ENCODE results near the gene RIPK3. TPM values are rescaled to one million over a fixed set of nuclear protein-coding genes. Genes with fewer than 3 reads are reported as not detected.

The RIPK3 gene
- total and polyA plus RNA-seq, 2 of the 8 experiments (the other 6 are each of a cell fraction or from before 2014, with no cell fraction given): 0.24 to 0.39 TPM

DNA sequence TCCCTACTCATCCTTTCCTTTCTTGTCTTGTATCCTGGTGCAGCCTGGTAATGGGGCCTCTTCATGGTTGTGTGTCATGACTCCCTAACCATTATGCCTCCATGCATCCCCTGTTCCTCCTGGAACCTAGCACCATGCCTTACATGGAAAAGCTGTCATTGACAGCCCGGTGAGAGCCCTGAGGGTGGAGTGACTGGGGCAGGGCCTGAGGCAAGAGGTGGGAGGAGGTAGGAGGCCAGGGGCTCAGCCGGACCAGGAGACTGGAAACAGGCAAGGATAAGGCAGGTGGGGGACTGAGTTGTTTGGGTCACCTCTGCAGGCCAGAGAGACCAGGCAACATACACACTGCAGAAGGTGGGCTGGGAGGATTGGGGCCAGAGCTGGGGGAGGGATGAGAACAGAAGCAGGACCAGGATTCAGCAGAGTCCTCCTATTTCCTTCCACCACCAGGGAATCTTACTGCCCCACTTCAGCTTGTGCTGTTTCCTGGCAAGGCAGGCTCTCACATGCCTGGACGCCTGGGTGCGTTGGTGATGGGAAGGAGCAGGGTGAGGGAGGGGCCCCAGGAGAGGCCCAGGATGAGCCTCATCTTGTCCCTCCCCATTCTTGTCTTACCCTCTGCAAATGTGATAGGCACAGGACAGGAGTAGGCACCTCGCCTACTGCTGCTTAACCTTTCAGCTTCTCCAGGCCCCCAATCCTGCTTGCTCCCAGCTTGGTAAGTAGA lies 30.1 kb downstream of the RIPK3 start, which contains the start of gene LTB4R2:
LTB4R2 (plus strand) TSS at position 603 of the 727 bp plus-strand sequence. CDS start 525 bp downstream, outside the sequence.
- DNase-seq (ENCODE audit: low read depth in 1 of 2, low spot score in 2 of 2) (no peak), FAIRE-seq (no peak)
- WGBS, 2 experiments (ENCODE audit: extremely low coverage in 1 of 2, insufficient coverage in 1 of 2, insufficient read length in 1 of 2, insufficient replicate concordance in 2 of 2, low coverage in 1 of 2, low lambda C conversion rate in 2 of 2, missing lambda C conversion rate in 1 of 2): 87% methylated on average over 5 of the region's 5 CpGs; no CpG with 5 or more reads in 1 of the 2 experiments
- H3K79me1 ChIP-seq (ENCODE audit: low read depth, low read length): no peaks in the 10 kb centered on the region
- no peak within 1 kb of the TSS for H2AK5ac ChIP-seq (ENCODE audit: low read depth, low read length)
- H2BK20ac ChIP-seq (ENCODE audit: low read length): no peak within 1 kb of the TSS
- no peak within 1 kb of the TSS for H4K8ac ChIP-seq (ENCODE audit: extremely low read depth, insufficient read depth, low read length)
- no peak within 1 kb of the TSS for H3K27ac ChIP-seq (ENCODE audit: low read depth, low read length)
- H3K4me3 ChIP-seq (ENCODE audit: extremely low read depth in 1 of 4, insufficient read depth in 2 of 4, low read depth in 3 of 4, low read length in 4 of 4): no peak within 1 kb of the TSS
- H2BK120ac ChIP-seq (replicated peaks; ENCODE audit: low read depth, low read length): no peak within 1 kb of the TSS
- H3K23me2 ChIP-seq (ENCODE audit: low read depth, low read length): peaks cover 1% of the 10 kb centered on the region; the same call in 1 of the 2 replicates
- H3K4me2 ChIP-seq (ENCODE audit: insufficient read depth in 1 of 2, low read depth in 2 of 2, low read length in 2 of 2): no peak within 1 kb of the TSS
- H2BK5ac ChIP-seq (ENCODE audit: low read depth, low read length): no peak within 1 kb of the TSS
- no peaks in the 10 kb centered on the region for H3K4me1 ChIP-seq (replicated peaks in 1 of 4; ENCODE audit: control insufficient read depth in 3 of 4, insufficient read depth in 4 of 4, low read length in 3 of 4)
- no peaks in the 10 kb centered on the region for H3K79me2 ChIP-seq (ENCODE audit: control insufficient read depth in 1 of 2, insufficient read depth in 2 of 2, low read length in 2 of 2)
- H4K91ac ChIP-seq (replicated peaks; ENCODE audit: insufficient read length, low read length): no peak within 1 kb of the TSS
- no peak within 1 kb of the TSS for H3K9ac ChIP-seq (replicated peaks in 1 of 4; ENCODE audit: extremely low read depth in 1 of 4, low read depth in 3 of 4, low read length in 3 of 4)
- no peak within 1 kb of the TSS for H3K4ac ChIP-seq (replicated peaks; ENCODE audit: insufficient read length, low read depth, low read length)
- no peak within 1 kb of the TSS for H3K14ac ChIP-seq (ENCODE audit: insufficient read length)
- ChIA-PET POLR2A (ENCODE audit: partially characterized antibody) (interaction anchor here (1.0 to 5.1 kb wide), 5 partner anchors 9 to 131 kb away, joined by 3 to 35 read pairs (median 6); partner anchors contain the start of genes DHRS1 and NOP9), CTCF (ENCODE audit: partially characterized antibody) (interaction anchor here (1.1 to 15.8 kb wide), 17 partner anchors 7 to 126 kb away, joined by 4 to 173 read pairs (median 24); partner anchors contain the start of genes ADCY4, CBLN3, DHRS1 and KHNYN)
- no peak within 1 kb of the TSS for H2AFZ ChIP-seq (ENCODE audit: low read length)
- H4K20me1 ChIP-seq (replicated peaks in 1 of 2; ENCODE audit: control insufficient read depth in 1 of 2, insufficient read depth in 2 of 2, low read length in 2 of 2): peaks cover 2 to 8% of the 10 kb centered on the region in 2 experiments
- H3K9me3 ChIP-seq (ENCODE audit: insufficient read depth in 2 of 2, low read depth in 1 of 2, low read length in 1 of 2): no peaks in the 10 kb centered on the region
- H3K56ac ChIP-seq (replicated peaks; ENCODE audit: insufficient read length, low read depth, low read length): no peak within 1 kb of the TSS
- H2BK12ac ChIP-seq (ENCODE audit: low read depth, low read length): no peak within 1 kb of the TSS
- no peak within 1 kb of the TSS for H2BK15ac ChIP-seq (ENCODE audit: low read length)
- H3K36me3 ChIP-seq (ENCODE audit: control insufficient read depth in 2 of 4, insufficient read depth in 4 of 4, low read length in 3 of 4): peaks cover 9 to 21% (median 14%) of the 10 kb centered on the region in 4 experiments; a peak in 5 of 8 replicates
- H3K23ac ChIP-seq (ENCODE audit: insufficient read length): no peak within 1 kb of the TSS
- no peak within 1 kb of the TSS for H3K18ac ChIP-seq (ENCODE audit: extremely low read depth, low read length)
- H4K5ac ChIP-seq (ENCODE audit: insufficient read length, low read depth, low read length): no peak within 1 kb of the TSS
- H3K27me3 ChIP-seq (replicated peaks in 1 of 4; ENCODE audit: control insufficient read depth in 3 of 4, extremely low read depth in 1 of 4, insufficient read depth in 3 of 4, low read length in 3 of 4): no peaks in the 10 kb centered on the region
- TF ChIP-seq JUND (IDR thresholded peaks at IDR 0.05; ENCODE audit: low read length): no peak
- TF ChIP-seq SAP30 (IDR thresholded peaks at IDR 0.05; ENCODE audit: insufficient read depth, insufficient replicate concordance, low read length): no peak
- no peak for TF ChIP-seq POLR2A (IDR thresholded peaks at IDR 0.05; ENCODE audit: control extremely low read depth in 1 of 2, low read depth in 2 of 2, low read length in 2 of 2)
- no peak for TF ChIP-seq KDM4A (IDR thresholded peaks at IDR 0.05; ENCODE audit: low read depth, low read length, severe bottlenecking)
- TF ChIP-seq RNF2 (IDR thresholded peaks at IDR 0.05; ENCODE audit: borderline replicate concordance, low read depth, low read length, missing control alignments, poor library complexity, severe bottlenecking): no peak
- no peak for TF ChIP-seq CHD1 (IDR thresholded peaks at IDR 0.05; ENCODE audit: low read depth, low read length)
